ENCODE results near the gene CYP3A5.
"Not testable (repeated sequence)": the region's sequence is repeated elsewhere in the genome, so short reads cannot be mapped to it uniquely, and the experiment has no call there.

CYP3A5 gene

DNA sequence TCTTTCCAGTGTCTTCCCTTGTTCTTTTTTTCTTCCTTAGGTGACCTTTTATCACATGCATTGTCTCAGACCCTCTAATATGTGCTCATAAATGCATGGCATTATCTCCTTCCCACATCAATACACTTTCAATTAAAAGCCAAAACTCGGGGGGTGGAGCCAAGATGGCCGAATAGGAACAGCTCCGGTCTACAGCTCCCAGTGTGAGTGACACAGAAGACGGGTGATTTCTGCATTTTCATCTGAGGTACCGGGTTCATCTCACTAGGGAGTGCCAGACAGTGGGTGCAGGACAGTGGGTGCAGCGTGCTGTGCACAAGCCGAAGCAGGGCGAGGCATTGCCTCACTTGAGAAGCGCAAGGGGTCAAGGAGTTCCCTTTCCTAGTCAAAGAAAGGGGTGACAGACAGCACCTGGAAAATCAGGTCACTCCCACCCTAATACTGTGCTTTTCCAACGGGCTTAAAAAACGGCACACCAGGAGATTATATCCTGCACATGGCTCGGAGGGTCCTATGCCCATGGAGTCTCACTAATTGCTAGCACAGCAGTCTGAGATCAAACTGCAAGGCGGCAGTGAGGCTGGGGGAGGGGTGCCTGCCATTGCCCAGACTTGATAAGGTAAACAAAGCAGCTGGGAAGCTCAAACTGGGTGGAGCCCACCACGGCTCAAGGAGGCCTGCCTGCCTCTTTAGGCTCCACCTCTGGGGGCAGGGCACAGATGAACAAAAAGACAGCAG, 6.2 kb upstream of the CYP3A5 start:
- DNase-seq (ENCODE audit: low read depth), result not testable (repeated sequence)

DNA sequence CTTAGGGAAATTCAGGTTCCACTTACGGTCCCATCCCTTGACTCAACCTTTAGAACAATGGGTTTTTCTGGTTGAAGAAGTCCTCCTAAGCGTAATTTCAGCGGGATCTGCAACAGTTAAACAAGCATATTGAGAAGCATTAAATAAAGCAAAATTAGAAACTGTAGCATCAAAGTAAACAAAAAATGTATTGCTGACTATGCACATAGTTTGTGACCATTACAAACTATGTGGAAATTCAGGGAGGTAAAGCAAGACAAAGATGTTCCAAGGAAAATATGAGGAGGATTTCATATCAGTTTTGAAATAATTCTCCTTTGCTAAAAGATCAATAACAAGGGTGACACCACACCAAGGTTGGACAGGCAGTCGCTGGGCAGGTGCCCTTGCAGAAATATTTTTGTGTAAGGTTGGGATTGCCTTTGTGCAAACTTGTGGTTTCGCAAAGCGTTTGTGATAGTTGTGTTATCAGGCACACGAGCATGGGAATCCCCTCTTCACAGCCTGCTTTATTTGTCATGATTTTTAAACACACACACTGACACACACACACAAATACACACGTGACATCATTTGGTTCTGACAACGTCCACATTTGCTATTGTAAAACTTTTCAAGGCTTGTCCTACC, 5.4 kb upstream of the CYP3A5 start:
- no peak for DNase-seq (ENCODE audit: low read depth)

DNA sequence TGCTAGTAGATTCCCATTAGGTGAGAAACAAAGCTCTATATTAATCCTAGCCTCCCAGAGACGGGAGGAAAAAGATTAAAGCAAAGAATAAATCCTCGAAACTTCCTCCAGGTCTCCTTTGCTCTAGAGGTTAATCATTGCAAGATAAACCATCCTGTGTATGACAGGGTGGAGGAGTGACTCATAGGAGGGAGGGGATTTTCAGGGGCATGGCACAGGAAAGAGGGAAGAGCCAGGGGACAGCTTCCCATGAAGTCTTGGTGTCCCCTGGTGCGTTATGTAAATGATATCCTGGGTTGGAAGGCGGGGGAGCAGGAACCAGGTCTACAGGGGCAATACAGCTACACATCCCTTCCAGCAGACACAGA, 780 bp downstream of the CYP3A5 start:
- no peak for DNase-seq (ENCODE audit: low read depth)

DNA sequence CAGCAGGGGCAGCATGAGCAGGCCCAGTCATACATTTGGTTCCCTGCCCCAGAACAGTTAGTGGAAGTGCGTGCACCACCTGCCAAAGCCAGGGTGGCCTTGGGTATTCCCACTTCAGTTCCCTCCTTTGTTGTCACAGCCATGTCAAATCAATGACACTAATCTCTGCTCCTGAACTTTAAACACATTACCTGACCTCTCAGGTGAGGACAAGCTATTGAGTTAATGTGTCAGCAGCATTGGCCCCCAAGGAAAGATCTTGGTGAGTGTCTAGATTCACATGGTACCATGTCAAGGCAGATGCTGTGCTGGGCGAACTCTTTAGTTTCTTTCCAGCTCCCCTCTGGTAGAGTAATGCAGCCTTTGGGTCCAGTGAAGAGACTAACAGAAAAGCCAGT, 2.1 kb downstream of the CYP3A5 start:
- DNase-seq (ENCODE audit: low read depth), result no peak

DNA sequence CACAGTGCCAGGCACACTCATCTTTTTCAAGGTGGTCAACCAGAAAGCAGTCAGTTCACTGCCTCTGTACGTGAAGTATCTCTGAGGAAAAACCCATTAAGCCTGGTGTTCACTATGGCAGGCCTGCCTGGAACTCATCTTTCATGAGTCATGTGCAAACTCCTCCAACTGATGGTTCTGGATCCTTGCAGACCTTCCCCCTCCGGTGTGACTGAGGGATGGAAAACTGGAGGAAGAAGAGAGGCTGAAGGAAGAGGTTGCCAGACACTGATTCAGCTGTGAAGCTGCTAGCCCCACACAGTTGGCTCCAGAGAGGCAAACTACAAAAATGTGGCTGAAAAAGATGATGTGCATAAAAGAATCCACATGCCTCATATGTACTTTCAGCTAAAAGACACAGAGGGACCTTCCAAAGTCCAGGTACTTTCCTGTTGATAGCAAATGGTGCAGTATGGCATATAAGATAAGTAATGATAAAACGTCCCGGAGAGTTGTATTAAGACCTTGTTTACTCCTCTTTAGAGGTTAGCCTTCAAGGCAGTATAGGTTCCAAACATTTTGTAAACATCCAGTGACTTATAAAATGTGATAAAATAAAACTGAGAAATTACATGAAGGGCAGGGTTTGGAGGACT, 2.7 kb downstream of the CYP3A5 start:
- no peak for DNase-seq (ENCODE audit: low read depth)

DNA sequence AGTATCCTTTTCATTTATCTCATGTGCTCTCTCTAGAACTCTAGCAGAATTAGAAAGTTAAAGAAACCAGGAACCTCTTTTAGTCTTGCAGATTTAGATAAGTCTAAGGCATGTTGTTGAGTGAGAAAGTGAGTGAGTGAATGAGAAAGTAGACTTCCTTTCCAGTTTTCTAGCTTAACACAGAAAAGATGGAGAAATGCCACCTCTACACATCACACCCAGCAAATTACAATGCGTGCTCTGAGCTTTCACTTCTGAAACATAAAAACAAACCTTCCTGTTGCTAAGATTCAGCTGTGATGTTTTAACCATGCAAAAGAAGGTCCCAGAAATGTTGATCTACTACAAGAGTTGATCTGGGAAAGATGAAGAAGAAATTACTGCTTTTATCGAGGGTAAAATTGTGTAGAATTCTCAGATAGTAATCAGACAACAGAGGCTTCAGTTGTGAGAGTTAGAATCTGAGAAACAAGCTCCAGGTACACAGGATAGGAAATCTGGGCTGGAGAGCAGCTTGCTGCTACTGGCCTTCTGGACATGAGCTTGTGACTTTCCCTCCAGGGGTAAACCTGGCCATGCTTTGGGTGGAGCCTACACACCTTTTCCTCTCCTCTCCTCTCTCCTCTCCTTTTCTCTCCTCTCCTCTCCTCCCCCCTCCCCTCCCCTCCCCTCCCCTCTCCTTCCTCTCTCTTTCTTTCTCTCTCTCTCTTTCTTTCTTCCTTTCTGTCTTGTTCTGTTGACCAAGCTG, 4.6 kb downstream of the CYP3A5 start:
- no peak for DNase-seq (ENCODE audit: low read depth)

DNA sequence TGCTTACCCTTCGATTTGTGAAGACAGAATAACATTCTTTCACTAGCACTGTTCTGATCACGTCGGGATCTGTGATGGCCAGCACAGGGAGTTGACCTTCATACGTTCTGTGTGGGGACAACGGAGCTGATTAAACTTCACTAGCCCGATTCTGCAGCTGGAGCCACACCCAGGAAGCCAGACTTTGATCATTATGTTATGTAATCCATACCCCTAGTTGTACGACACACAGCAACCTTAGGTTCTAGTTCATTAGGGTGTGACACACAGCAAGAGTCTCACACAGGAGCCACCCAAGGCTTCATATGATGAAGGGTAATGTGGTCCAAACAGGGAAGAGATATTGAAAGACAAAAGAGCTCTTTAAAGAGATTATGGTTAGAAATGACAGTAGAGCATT, 7.2 kb downstream of the CYP3A5 start:
- DNase-seq (ENCODE audit: low read depth), result no peak

DNA sequence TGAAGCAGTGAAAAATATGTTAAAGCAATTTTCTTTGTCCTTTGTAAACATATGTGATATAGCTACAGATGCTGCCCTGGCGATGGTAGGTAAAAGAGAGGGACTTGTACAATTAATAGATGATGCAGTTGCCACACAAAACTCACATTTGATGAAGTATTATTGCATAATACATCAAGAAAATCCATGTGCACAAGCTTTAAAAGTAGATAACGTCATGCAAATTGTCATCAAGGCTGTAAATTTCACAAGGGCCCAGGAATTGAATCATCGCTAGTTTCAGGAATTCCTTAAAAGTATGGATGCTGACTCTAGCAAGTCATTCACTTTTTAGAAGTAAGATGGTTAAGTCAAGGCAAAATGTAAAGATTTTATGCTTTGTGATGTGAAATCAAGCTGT, 10.0 kb downstream of the CYP3A5 start:
- DNase-seq (ENCODE audit: low read depth), result no peak

DNA sequence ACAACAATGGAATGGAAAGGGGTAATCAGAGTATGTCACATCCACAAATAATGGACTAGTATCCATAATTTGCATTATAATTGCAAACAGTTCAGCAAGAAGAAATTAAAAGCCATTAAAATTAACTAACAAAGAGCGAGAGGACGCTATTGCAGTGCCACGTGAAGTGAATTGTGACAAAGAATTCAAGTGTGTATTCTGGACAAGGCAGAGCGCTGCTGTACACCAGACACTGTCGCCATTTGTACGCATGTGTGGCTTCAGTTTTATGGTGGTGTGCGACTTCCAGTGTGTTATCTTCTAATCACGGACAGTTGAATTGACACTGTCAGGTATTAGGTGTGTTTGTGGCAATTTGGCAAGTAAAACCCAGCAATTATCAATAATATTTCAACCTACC, 11.3 kb downstream of the CYP3A5 start:
- DNase-seq (ENCODE audit: low read depth), result no peak

DNA sequence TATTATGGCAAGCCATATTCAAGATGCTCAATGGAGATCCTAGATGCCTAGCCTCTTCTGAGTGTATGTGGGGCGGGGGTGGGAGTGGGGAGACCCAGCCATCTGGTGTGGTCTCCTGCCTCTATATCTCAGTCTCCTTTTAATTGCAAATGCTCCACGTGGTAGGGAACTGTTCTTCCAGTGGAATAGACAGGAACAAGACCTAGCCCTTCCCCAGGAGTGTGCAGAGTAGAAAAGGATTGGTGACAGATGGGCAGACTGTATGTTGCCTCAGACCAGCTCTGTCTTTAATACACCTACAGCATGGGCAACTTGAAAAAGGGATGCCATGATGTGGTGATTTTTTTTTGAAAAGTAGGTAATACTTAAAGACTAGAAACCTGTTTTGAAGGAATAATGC, 12.6 kb downstream of the CYP3A5 start:
- DNase-seq (ENCODE audit: low read depth), result no peak

DNA sequence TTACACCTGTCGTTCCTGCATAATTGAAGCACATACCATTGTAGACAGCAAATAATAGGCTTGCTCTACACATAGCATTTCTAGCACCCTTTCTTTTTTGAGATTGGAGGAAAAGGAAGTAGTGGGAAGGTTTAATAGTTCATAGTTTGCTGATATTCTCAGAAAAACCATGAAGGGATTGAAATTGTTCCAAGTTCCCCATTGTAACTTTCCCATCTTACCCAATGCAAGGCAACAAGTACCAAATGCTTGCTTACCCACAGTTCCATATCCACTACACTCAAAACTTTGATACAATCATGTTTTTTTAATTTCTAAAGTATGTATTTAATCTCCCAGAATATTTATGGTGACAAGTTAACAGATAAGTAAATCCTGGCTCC, 13.8 kb downstream of the CYP3A5 start:
- DNase-seq (ENCODE audit: low read depth), result no peak

DNA sequence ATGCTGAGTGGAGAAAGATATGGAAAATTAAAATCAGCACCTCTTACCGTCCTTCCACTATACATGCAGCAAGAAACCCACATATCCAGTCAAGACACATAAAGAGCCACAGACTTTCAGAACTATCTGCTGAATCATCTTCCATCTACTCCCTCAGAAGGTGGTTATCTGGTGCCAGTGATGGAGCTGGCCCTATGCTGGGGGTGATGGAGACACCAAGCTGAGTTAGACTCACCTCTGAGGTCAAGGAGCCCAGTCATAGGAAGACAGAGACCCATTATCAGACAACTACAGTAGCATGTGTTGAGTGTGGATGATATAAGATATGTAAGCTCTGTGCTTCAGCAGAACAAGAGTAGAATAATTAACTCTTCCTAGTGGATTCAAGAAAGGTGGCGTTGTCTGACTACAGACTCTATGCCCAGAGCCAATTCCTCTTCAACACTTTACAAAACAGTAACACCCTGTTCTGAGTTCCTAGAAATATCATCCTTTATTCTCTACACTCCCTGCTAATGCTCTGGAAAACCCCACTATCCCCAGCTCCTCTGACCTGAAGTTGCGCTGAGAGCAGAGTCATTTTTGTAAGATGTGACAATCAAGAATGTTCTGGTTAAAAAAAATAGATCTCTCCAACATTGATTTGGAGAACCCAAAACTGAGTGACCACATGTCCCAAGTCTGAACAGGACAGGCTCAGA, 14.3 kb downstream of the CYP3A5 start:
- DNase-seq (ENCODE audit: low read depth), result no peak

DNA sequence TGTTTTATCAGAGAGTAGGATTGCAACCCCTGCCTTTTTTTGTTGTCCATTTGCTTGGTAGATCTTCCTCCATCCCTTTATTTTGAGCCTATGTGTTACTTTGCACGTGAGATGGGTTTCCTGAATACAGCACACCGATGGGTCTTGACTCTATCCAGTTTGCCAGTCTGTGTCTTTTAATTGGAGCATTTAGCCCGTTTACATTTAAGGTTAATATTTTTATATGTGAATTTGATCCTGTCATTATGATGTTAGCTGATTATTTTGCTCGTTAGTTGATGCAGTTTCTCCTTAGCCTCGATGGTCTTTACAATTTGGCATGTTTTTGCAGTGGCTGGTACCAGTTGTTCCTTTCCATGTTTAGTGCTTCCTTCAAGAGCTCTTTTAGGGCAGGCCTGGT, 21.9 kb downstream of the CYP3A5 start:
- DNase-seq (ENCODE audit: low read depth), result not testable (repeated sequence)

DNA sequence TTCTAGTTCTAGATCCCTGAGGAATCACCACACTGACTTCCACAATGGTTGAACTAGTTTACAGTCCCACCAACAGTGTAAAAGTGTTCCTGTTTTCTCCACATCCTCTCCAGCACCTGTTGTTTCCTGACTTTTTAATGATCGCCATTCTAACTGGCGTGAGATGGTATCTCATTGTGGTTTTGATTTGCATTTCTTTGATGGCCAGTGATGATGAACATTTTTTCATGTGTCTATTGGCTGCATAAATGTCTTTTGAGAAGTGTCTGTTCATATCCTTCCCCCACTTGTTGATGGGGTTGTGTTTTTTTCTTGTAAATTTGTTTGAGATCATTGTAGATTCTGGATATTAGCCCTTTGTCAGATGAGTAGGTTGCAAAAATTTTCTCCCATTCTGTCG, 25.2 kb downstream of the CYP3A5 start:
- not testable (repeated sequence) for DNase-seq (ENCODE audit: low read depth)

DNA sequence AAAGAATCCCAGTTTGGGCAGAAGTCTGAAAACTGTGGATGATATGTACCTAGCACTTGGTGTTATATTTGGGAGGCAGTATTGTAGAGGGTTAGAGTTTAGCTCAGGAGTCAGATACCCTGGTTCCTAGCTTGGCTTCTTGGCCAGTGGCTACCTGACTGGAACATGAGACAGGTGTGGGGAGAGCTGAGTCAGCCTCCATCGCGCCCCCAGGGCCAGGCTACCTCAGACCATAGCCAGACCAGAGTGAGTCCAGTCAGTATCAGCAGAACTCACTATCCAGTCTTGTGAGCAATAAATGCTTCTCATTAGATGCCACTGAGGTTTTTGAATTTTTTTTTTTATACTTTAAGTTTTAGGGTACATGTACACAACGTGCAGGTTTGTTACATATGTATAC, 26.0 kb downstream of the CYP3A5 start:
- no peak for DNase-seq (ENCODE audit: low read depth)

DNA sequence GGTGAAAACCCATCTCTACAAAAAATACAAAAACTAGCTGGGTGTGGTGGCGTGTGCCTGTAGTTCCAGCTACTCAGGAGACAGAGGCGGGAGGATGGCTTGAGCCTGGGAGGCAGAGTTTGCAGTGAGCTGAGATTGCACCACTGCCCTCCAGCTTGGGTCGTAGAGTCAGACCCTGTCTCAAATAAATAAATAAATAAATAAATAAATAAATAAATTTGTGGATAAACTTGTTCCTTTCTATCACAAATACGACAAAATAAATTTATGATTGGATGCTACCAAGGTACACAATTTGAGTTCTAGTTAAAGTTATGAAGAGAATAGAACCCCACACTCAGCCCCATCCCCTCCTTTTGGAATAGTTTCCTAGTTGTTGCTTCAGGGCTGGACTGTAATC, 26.5 kb downstream of the CYP3A5 start:
- not testable (repeated sequence) for DNase-seq (ENCODE audit: low read depth)

DNA sequence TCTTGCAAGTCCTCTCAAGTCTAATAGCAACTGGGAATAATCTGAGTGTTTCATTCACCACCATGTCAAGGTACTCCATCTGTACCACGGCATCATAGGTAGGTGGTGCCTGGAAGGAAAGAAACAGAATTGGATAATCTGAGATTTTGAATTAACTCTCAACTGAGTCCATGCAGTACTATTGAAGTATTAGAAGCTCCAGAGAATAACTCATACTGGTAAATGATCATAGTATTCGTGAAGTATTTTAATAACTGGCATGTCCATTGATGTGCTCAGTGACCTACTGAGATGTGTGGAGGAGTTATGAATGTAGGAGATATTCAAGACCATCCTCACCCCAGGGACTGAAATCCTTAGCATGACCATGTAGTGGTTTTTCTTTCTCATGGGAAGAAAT, 27.1 kb downstream of the CYP3A5 start:
- DNase-seq (ENCODE audit: low read depth), result no peak

DNA sequence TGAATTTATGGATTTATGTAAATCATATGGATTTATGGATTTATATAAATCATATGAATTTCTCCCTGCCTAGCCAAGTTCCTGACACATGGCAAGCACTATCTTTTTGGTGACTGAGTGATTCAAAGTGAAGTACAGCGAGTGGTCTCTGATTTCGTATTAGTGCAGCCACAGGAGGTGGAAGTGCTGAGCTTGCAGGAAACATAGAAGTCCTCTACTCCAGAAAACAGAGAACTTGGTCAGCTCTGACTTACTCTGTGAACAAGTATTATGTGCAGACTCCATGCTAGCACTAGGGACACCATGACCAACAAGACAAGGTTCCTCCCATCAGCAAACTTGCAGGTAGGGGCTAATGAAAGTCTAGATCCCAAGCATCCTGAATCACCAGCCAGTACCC, 28.5 kb downstream of the CYP3A5 start:
- no peak for DNase-seq (ENCODE audit: low read depth)

DNA sequence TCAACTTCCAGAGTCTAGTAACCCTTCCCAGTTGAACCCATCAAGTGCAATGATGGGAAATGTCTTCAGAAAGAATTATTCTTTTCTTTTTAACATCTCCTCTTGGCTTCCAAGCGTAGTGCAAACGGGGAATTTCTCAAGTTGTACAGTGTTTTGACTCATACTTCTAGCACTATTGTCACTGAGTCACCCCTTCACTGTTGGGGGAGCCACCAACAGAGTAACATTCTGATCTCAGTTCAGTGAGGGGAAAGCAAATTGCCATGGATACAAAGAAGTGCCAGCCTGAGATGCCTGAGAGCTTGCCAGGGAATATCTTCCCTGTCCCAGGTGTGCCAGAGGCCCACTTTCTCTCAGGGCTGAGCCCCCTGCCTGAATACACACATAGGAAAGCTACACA, 31.0 kb downstream of the CYP3A5 start:
- DNase-seq (ENCODE audit: low read depth), result no peak

DNA sequence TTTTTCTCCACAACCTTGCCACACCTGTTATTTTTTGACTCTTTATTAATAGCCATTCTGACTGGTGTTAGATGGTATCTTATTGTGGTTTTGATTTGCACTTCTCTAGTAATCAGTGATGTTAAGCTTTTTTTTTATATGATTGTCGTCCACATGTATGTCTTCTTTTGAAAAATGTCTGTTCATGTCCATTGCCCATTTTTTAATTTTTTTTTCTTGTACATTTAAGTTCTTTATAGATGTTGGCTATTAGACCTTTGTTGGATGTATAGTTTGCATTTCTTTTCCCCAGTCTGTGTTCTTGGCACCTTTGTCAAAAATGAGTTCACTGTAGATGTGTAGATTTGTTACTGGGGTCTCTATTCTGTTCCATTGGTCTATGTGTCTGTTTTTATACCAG, 34.2 kb downstream of the CYP3A5 start:
- DNase-seq (ENCODE audit: low read depth), result no peak

DNA sequence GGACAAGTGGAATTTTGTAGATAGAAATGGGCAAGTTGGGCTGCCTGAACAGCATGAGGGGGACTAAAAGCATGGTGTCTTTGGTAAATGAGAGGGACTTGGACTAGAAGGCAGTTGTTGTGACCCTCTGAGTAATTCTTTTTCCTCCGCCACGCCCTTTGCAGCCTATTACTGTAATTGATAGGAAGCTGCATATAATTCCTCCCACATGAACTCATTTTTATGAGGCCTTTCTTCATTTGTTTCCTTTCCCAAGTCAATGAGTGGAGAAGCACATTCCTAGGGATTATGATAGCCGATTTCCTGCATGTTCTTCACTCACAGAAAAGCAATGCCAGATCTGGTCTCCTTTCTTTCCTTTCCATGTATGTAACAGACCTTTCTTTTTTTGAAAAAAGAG, 35.4 kb downstream of the CYP3A5 start:
- DNase-seq (ENCODE audit: low read depth), result no peak

DNA sequence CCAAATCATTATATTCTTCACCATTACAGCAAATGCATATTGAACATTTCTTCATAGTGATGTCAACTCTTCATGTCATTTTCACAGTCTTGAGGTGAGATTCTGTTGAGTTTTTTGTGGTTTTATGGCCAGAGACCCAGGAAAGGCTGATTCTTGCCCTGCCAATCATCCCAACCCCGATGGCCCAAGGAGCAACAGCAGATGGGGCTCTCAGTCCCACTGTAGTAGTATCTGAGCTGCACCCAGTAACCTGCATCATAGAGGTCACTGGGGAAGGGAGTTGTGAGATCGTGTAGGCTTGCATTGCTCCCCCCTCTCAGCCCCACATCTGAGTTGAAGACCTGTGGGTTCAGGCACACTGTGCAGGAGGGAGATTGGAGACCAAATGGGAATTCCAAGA, 36.3 kb downstream of the CYP3A5 start:
- no peak for DNase-seq (ENCODE audit: low read depth)

Measured in stimulated activated CD8-positive, alpha-beta memory T cell treated with anti-CD3 and anti-CD28 coated beads, Interleukin-4, amount 100 ng/mL, for 24 hours (primary cell).